Sciatic nerve (tissue), 2 donors: Measurements from ENCODE around the gene KLHL15. TPM values are rescaled to one million over a fixed set of nuclear protein-coding genes. Genes with fewer than 3 reads are reported as not detected.
"Not testable (repeated sequence)": the region's sequence is repeated elsewhere in the genome, so short reads cannot be mapped to it uniquely, and the experiment has no call there.

ENCODE experiments used
- ATAC-seq: fragments of 200-7000 bp; cut with Tn5 transposase; one replicate; pipeline ENCODE4 v1.9.1; 2020; ENCODE audit warnings: mild to moderate bottlenecking, moderate library complexity
- DNase-seq: peaks from one replicate; pipeline ENCODE4 v3.0.0-alpha.2; 2020; ENCODE audit warnings: low spot score
- intact Hi-C: fragments of 100-400 bp; cut with DNase I; formaldehyde crosslinking; loops from one replicate; pipeline ENCODE4 v1.14.2; 2022
- total RNA-seq: library from RNA; stranded (reverse); fragmentation: NEBNext Ultra II Directional; extraction: Animal tissue kit (Norgen Biotek cat#: 25700); gene quantifications from one replicate; pipeline ENCODE4 v1.2.1, GENCODE V29; 2021
- donor health status: DM: no; HTN: no; CAD: no.
- donor health status: DM: no; HTN: no; CAD: no.

KLHL15 gene
- total RNA-seq: 7.9 TPM

DNA sequence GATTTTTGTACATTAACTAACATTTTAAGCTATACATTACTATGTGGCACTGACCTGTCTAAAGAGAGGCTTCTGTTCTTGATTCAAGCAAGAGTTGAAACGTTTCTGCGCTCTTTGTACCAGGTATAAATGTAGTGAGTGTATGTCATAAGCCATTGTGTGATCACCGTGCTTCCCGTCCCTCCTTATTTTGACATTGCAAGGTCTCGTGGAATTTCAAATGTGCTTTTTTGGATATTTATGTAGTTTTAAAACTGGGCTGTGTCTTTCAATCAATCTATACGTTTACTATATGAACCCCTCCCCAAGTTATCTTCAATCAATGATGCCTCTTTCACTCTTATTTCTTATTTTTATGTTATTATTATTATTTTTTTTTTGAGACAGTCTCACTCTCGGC is at the start of gene KLHL15:
KLHL15 (minus strand) TSS at position 101 of the 400 bp plus-strand sequence. CDS start 20,493 bp downstream, outside the sequence.
- DNase-seq (no peak), ATAC-seq (no peak)
- intact Hi-C loops: no loop called here

DNA sequence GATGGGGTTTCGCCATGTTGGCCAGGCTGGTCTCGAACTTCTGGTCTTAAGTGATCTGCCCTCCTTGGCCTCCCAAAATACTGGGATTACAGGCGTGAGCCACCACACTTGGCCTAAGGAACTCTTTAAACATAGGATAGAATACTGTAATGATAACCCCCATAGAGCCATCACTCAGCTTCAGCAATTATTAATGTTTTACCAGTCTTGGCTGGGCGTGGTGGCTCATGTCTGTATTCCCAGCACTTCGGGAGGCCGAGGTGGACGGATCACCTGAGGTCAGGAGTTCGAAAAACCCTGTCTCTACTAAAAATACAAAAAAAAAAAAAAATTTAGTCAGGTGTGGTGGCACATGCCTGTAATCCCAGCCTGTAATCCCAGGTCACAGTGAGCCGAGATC is 42.9 kb upstream of the KLHL15 start:
- intact Hi-C loops: no loop called here
- DNase-seq (no peak), ATAC-seq (no peak)

- DNase-seq (no peak), ATAC-seq (no peak)
- intact Hi-C loops: no loop called here
These were observed 36.5 kb upstream of the KLHL15 start for GRCh38 chrX:24063488-24063887.

DNA sequence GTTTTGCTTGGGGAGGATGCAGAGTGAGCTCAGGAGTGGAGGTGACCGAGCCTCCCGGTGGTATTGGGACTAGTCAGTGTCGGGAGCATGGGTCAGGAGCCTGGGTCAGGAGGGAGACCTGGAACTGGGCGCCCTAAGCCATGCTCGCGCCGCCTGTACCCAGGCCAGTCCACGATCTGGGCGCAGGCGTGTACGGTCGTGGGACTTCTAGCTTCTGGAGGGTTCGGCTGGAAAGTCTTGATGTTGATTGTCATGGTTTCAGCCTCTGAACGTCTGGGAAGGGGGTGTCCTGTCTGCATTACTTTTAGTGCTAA is 28.0 kb upstream of the KLHL15 start:
- intact Hi-C loops: loop anchor here (10.0 kb wide), 1 partner anchor 100 kb away; no protein-coding TSS in a partner anchor
- ATAC-seq (peak; percentile 37), DNase-seq (no peak)

GRCh38 chrX:24054182-24055042 is 27.4 kb upstream of the KLHL15 start, which contains the start of gene EIF2S3:
Gene EIF2S3 (plus strand): TSS chrX:24054956. CDS start chrX:24054969, 13 bp downstream.
- peak; percentile 98 for ATAC-seq
- peak; percentile 94 for DNase-seq
- intact Hi-C loops: loop anchor here (10.0 kb wide), 1 partner anchor 100 kb away; no protein-coding TSS in a partner anchor

GRCh38 chrX:24050522-24051318 is 23.7 kb upstream of the KLHL15 start:
- not testable (repeated sequence) for ATAC-seq, DNase-seq
- intact Hi-C loops: loop anchor here (10.0 kb wide), 1 partner anchor 104 kb away; no protein-coding TSS in a partner anchor

DNA sequence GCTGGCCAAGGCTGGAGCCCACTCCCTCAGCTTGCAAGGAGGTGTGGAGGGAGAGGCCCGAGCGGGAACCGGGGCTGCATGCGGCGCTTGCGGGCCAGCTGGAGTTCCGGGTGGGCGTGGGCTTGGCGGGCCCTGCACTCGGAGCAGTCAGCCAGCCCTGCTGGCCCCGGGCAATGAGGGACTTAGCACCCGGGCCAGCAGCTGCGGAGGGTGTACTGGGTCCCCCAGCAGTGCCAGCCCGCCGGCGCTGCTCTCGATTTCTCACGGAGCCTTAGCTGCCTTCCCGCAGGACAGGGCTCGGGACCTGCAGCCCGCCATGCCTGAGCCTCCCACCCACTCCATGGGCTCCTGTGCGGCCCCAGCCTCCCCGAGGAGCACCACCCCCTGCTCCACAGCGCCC is 22.7 kb upstream of the KLHL15 start:
- DNase-seq, ATAC-seq: not testable (repeated sequence)
- intact Hi-C loops: loop anchor here (10.0 kb wide), 1 partner anchor 105 kb away; no protein-coding TSS in a partner anchor

- DNase-seq, intact Hi-C loops, ATAC-seq: not testable (repeated sequence)
These were observed 19.1 kb upstream of the KLHL15 start for GRCh38 chrX:24046060-24046459.

- ATAC-seq (no peak), DNase-seq (no peak)
- intact Hi-C loops: no loop called here
These were observed 10.7 kb upstream of the KLHL15 start for GRCh38 chrX:24037729-24038128.

GRCh38 chrX:24034485-24034884 is 7.5 kb upstream of the KLHL15 start:
- no peak for ATAC-seq
- intact Hi-C loops: no loop called here
- no peak for DNase-seq

DNA sequence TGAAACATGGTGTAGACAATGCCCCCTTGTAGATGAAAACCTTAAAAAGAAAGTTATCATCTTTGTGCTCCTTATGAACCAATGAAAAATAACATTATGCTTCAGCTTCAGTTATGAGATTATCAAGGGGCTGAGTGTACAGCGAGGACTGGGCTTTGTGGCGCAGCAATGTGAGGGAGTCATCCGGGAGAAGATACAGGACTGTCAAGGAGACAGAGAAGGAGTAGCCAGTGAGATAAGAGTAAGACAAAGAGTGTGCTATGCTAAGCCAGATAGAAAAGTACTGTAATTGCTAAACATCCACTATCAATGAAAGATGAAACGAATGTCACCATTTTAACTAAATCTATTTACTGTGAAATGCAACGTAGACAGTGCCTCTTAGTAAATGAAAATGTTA is 3.6 kb upstream of the KLHL15 start:
- ATAC-seq (no peak), DNase-seq (no peak)
- intact Hi-C loops: no loop called here

DNA sequence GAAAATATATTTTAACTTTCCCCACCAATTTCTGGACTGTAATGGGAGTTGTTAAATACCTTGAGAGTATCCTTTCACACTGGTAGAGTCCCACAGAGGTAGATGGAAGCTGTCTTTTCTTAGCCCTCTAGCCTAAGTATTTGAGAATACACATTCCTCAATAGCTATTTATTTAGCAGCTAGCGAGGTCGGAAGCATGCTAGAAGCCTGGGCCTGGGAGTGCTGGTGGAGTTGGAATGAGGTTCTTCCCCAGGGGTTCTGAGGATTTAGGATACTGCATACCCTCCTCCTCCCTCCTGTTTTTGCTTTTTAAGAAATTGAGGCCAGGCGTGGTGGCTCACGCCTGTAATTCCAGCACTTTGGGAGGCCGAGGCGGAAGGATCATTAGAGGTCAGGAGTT is 999 bp upstream of the KLHL15 start:
- no peak for DNase-seq
- intact Hi-C loops: no loop called here

DNA sequence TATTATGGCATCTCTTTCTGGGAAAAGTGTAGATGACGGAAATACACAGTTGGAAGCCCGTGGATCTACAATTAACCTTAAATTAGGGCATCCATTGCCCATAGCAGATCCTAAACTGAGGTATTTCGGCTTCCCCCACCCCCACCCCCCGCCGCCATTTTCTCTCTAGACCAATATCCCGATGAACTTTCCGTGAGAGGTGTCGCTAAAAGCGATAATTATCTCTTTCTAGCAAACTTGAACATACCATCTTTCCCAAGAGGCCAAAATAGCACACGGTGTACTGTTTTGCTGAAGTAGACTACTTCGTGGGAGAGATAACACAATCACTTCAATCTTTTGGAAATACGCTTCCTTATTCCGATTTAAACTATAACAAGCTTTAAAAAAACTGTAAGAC is 554 bp downstream of the KLHL15 start:
- intact Hi-C loops: no loop called here
- ATAC-seq: peak; percentile 20
- no peak for DNase-seq

More for the DNA sequence above, 999 bp upstream of the KLHL15 start:
- no peak for ATAC-seq

GRCh38 chrX:24025741-24026403 is 1.1 kb downstream of the KLHL15 start:
- DNase-seq: no peak

DNA sequence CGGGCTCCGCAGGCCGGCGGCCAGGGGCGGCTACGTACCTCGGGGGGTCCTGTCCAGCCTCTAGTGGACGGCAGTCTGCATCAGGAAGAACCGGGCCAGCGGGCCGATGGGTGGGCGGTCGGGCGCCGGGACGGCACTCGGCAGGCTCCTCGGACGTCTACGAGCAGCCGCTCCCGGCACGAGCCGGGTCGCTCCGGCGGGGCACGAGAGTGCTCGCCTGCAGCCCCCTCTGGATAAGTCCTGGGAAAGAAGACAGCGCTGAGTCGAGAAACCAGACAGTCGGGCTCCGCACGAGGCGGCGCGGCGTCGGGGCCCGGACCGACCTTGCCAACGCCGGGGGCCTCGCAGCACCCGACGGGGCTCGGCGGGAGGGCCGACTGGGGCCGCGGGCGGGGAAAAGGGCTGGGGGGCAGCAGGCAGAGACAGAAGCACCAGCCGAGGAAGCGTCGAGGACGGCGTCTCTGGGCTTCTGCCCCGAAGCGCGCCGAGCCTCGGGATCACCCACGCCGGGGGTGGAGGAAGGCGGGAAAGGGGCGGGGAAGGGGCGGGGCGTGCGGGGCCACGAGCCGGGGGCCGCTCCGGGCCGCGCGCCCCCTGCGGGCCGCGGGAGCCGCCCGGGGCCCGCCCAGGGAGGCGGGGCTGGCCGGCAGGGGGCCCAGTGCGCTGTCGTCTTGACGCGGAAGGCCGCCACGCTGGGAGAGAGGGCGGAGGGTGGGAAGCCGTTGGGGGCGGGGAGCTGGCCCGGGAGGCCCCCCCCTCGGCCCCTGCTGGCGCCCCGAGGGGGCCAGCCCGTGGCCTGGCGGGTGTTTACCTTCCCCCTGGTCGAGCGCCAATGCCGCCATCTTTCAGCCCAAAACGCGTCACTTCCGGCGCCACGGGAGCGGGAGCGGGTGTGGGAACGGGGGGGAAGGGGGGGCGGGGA is 1.9 kb downstream of the KLHL15 start:
- DNase-seq (peak; percentile 93), ATAC-seq (peak; percentile 96)
- intact Hi-C loops: no loop called here

More at GRCh38 chrX:24025741-24026403, 1.1 kb downstream of the KLHL15 start:
- peak; percentile 45 for ATAC-seq
- intact Hi-C loops: no loop called here

DNA sequence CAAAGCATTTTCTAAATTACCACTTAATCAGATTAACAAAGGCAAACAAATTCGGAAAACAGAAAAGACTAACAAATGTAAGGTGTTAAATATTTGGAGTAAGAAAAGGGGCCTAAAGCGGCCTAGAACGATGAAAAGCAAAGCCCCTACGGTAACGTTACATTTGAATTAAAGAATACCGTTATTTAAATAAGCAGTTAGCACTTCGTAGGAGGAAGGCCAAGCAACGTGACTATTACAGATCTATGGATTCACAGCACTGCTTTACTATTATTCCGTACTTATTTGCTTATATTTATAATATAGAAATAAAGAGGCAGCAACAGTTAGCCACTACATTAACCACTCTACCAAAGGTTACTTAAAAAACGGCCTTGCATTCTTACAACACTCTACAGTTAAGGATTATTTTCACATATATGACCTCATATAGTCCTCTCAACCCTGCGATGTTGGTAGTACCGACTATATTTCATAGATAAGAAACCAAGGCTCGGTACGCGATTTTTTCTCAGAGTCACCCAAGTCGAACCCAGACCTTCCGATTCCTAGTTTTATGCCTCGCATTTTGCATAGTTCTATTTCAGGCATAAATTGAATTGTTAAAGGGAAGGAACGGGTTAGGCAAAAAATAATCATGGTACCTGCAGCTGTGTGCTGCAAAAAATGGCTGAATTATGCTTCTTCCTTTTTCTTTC is 2.9 kb downstream of the KLHL15 start:
- intact Hi-C loops: no loop called here
- no peak for ATAC-seq
- DNase-seq: no peak

DNA sequence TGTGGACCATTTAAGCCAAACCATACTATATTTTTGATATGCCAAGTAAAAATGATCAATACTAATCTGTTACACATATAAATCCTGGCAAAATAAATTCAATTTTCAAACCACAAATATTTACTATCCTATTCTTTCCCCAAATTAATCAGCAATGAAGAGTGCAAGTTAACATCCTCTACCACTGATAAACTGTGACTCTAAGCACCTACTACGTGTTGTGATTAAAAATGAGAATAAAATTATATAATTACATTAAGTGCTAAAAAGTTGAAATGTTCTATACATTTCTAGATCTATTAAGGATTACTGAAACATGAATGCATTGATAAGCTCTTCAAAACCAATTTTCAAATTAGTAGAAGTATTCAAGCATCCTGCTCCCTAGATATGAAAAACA is 3.4 kb downstream of the KLHL15 start:
- ATAC-seq (no peak), DNase-seq (no peak)
- intact Hi-C loops: no loop called here
